Measurements from ENCODE around the gene SERPINA4. TPM values are rescaled to one million over a fixed set of nuclear protein-coding genes. Genes with fewer than 3 reads are reported as not detected.

Gene SERPINA4
- total and polyA plus RNA-seq, 2 of the 13 experiments (the other 11 are each of a cell fraction or from before 2014, with no cell fraction given) = 39.1 to 57.8 TPM

DNA sequence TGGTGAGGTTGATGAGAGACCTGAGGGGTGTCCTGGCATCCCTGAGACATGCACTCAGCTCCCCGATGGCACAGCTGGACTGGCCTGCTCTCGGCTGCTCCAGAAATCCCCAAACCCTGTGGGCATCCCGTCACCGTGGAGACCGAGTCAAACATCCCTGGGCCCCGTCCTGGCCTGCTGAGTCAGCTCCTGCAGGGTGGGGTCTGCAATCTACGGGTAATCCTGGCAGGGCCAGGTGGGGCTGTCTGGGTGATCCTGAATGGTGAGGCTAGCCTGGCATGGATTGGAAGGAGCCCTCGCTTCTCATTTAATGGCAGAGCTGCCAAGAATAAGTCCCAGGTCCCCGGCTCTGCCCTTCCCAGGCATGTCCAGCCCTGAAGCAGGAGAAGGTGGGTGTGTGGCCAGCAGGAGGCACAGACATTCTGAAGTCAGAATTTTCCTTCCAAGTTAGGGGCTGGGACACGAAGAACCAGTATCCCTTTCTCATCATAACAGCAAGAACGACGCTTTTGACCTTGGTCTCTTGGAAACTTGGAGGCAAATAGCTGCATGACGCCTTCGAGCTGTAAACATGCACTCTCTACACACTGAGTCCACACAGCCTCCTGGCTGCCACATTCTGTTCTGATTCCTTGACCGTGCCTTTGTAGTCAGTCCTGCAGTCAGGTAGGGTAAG, 17.7 kb upstream of the SERPINA4 start (continued):
- TF ChIP-seq, protein P1, sequence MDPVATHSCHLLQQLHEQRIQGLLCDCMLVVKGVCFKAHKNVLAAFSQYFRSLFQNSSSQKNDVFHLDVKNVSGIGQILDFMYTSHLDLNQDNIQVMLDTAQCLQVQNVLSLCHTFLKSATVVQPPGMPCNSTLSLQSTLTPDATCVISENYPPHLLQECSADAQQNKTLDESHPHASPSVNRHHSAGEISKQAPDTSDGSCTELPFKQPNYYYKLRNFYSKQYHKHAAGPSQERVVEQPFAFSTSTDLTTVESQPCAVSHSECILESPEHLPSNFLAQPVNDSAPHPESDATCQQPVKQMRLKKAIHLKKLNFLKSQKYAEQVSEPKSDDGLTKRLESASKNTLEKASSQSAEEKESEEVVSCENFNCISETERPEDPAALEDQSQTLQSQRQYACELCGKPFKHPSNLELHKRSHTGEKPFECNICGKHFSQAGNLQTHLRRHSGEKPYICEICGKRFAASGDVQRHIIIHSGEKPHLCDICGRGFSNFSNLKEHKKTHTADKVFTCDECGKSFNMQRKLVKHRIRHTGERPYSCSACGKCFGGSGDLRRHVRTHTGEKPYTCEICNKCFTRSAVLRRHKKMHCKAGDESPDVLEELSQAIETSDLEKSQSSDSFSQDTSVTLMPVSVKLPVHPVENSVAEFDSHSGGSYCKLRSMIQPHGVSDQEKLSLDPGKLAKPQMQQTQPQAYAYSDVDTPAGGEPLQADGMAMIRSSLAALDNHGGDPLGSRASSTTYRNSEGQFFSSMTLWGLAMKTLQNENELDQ (CRISPR knock-in tag; IDR thresholded peaks at IDR 0.05; ENCODE audit: borderline replicate concordance) = no peak
- TF ChIP-seq ZFP36L2 (CRISPR knock-in tag; IDR thresholded peaks at IDR 0.05) (no peak), NAIF1 (CRISPR knock-in tag; IDR thresholded peaks at IDR 0.05; ENCODE audit: borderline replicate concordance) (no peak), POGZ (CRISPR knock-in tag; IDR thresholded peaks at IDR 0.05) (no peak), POLR2A (IDR thresholded peaks at IDR 0.05; ENCODE audit: insufficient read depth in 1 of 2, low read depth in 2 of 2, low read length in 2 of 2) (no peak), FOXA1 (IDR thresholded peaks at IDR 0.05) (no peak), FOXA1 (CRISPR knock-in tag; IDR thresholded peaks at IDR 0.05) (peak; percentile 71), ZSCAN20 (CRISPR knock-in tag; IDR thresholded peaks at IDR 0.05; ENCODE audit: borderline replicate concordance) (no peak), ZNF674 (CRISPR knock-in tag; IDR thresholded peaks at IDR 0.05; ENCODE audit: low read depth) (no peak), ZFP82 (CRISPR knock-in tag; IDR thresholded peaks at IDR 0.05; ENCODE audit: borderline replicate concordance) (no peak), ERF (CRISPR knock-in tag; IDR thresholded peaks at IDR 0.05) (0 out of 2 replicates have a peak, but pooled peaks have one; percentile 22), TAF1 (CRISPR knock-in tag; IDR thresholded peaks at IDR 0.05) (no peak), NFYB (CRISPR knock-in tag; IDR thresholded peaks at IDR 0.05) (no peak), SP2 (CRISPR knock-in tag; IDR thresholded peaks at IDR 0.05) (no peak), JUN (CRISPR knock-in tag; IDR thresholded peaks at IDR 0.05) (no peak), TP53 (CRISPR knock-in tag; conservative IDR thresholded peaks at IDR 0.05) (no peak)
- TF ChIP-seq, protein P2, sequence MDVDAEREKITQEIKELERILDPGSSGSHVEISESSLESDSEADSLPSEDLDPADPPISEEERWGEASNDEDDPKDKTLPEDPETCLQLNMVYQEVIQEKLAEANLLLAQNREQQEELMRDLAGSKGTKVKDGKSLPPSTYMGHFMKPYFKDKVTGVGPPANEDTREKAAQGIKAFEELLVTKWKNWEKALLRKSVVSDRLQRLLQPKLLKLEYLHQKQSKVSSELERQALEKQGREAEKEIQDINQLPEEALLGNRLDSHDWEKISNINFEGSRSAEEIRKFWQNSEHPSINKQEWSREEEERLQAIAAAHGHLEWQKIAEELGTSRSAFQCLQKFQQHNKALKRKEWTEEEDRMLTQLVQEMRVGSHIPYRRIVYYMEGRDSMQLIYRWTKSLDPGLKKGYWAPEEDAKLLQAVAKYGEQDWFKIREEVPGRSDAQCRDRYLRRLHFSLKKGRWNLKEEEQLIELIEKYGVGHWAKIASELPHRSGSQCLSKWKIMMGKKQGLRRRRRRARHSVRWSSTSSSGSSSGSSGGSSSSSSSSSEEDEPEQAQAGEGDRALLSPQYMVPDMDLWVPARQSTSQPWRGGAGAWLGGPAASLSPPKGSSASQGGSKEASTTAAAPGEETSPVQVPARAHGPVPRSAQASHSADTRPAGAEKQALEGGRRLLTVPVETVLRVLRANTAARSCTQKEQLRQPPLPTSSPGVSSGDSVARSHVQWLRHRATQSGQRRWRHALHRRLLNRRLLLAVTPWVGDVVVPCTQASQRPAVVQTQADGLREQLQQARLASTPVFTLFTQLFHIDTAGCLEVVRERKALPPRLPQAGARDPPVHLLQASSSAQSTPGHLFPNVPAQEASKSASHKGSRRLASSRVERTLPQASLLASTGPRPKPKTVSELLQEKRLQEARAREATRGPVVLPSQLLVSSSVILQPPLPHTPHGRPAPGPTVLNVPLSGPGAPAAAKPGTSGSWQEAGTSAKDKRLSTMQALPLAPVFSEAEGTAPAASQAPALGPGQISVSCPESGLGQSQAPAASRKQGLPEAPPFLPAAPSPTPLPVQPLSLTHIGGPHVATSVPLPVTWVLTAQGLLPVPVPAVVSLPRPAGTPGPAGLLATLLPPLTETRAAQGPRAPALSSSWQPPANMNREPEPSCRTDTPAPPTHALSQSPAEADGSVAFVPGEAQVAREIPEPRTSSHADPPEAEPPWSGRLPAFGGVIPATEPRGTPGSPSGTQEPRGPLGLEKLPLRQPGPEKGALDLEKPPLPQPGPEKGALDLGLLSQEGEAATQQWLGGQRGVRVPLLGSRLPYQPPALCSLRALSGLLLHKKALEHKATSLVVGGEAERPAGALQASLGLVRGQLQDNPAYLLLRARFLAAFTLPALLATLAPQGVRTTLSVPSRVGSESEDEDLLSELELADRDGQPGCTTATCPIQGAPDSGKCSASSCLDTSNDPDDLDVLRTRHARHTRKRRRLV (CRISPR knock-in tag; IDR thresholded peaks at IDR 0.05) = no peak
- TF ChIP-seq, protein P3, sequence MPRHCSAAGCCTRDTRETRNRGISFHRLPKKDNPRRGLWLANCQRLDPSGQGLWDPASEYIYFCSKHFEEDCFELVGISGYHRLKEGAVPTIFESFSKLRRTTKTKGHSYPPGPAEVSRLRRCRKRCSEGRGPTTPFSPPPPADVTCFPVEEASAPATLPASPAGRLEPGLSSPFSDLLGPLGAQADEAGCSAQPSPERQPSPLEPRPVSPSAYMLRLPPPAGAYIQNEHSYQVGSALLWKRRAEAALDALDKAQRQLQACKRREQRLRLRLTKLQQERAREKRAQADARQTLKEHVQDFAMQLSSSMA (CRISPR knock-in tag; IDR thresholded peaks at IDR 0.05) = no peak
- TF ChIP-seq, protein P4, sequence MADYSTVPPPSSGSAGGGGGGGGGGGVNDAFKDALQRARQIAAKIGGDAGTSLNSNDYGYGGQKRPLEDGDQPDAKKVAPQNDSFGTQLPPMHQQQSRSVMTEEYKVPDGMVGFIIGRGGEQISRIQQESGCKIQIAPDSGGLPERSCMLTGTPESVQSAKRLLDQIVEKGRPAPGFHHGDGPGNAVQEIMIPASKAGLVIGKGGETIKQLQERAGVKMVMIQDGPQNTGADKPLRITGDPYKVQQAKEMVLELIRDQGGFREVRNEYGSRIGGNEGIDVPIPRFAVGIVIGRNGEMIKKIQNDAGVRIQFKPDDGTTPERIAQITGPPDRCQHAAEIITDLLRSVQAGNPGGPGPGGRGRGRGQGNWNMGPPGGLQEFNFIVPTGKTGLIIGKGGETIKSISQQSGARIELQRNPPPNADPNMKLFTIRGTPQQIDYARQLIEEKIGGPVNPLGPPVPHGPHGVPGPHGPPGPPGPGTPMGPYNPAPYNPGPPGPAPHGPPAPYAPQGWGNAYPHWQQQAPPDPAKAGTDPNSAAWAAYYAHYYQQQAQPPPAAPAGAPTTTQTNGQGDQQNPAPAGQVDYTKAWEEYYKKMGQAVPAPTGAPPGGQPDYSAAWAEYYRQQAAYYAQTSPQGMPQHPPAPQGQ (CRISPR knock-in tag; IDR thresholded peaks at IDR 0.05; ENCODE audit: borderline replicate concordance) = no peak
- TF ChIP-seq, protein P5, sequence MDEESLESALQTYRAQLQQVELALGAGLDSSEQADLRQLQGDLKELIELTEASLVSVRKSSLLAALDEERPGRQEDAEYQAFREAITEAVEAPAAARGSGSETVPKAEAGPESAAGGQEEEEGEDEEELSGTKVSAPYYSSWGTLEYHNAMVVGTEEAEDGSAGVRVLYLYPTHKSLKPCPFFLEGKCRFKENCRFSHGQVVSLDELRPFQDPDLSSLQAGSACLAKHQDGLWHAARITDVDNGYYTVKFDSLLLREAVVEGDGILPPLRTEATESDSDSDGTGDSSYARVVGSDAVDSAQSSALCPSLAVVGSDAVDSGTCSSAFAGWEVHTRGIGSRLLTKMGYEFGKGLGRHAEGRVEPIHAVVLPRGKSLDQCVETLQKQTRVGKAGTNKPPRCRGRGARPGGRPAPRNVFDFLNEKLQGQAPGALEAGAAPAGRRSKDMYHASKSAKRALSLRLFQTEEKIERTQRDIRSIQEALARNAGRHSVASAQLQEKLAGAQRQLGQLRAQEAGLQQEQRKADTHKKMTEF (CRISPR knock-in tag; IDR thresholded peaks at IDR 0.05) = no peak

All from HepG2 (cell line).